ENCODE data around the gene MVB12B. TPM values are rescaled to one million over a fixed set of nuclear protein-coding genes. Genes with fewer than 3 reads are reported as not detected.

The MVB12B gene
- total and polyA plus RNA-seq, 2 donors = 4.4 to 11.5 TPM

DNA sequence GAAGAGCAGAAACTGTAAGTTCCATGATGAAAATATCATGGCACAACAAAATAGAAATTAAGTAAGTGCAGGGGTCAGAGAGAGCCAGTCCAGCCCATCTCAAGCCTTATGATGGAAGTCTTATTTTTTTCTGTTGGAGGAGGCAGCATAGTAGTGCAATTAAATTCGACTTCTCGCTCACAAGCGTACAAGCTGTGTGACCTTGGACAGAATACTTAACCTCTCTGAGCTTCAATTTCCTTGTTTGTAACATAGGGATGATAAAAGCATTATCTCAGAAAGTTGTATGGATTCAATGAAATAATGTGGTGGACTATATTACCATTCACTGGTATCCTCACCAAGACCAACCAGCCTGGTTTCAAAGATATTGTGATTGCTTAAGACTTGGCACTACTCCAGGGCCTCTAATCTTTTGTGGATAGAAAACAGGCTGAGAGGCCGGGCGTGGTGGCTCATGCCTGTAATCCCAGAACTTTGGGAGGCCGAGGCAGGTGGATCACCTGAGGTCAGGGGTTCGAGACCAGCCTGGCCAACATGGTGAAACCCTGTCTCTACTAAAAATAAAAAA lies 26.8 kb upstream of the MVB12B start:
- Histone ChIP-seq H3K9me3 (ENCODE audit: control insufficient read depth in 2 of 2, insufficient read depth in 1 of 2, low read length in 1 of 2) (no peaks in the 10 kb centered on the region), H3K4me3 (ENCODE audit: low read length in 2 of 2) (no peak overlapping the region), H3K27ac (ENCODE audit: low read depth in 1 of 2, low read length in 1 of 2) (no peak overlapping the region), H3K27me3 (ENCODE audit: control insufficient read depth in 2 of 2, insufficient read depth in 1 of 2, low read length in 1 of 2) (peaks cover 0 to 30% of the 10 kb centered on the region in 2 donors), H3K4me1 (ENCODE audit: control insufficient read depth in 2 of 2, insufficient read depth in 2 of 2, low read length in 2 of 2) (no peaks in the 10 kb centered on the region), H3K36me3 (ENCODE audit: control insufficient read depth in 2 of 2, insufficient read depth in 2 of 2, low read length in 1 of 2) (no peaks in the 10 kb centered on the region)
- WGBS = 96% methylated on average over 7 of the region's 7 CpGs
- no peak for DNase-seq (ENCODE audit: low read depth in 6 of 9, low spot score in 9 of 9)

DNA sequence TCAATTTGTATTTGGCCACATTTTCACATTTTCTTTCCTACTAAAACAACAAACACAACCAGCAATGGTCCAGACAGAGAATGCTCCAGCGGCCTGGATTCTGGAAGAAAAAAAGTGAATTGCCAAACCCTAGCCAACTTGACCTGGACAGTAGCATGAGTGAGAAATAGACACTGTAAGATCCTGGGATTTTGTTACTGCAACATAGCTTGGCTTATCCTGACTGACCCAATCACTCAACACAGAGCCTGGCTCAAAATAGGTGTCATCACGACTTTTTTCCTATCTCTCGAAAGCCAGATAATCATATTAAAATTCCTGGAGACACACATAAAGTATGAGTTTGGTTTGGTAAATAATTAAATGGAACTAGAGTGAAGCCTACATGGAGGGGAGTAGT lies 25.4 kb upstream of the MVB12B start:
- WGBS = over 99% methylated on average over 3 of the region's 3 CpGs
- peaks cover 0 to 23% of the 10 kb centered on the region in 2 donors for H3K27me3 ChIP-seq (ENCODE audit: control insufficient read depth in 2 of 2, insufficient read depth in 1 of 2, low read length in 1 of 2)
- no peak overlapping the region for H3K27ac ChIP-seq (ENCODE audit: low read depth in 1 of 2, low read length in 1 of 2)
- H3K4me3 ChIP-seq (ENCODE audit: low read length in 2 of 2) = no peak overlapping the region
- no peaks in the 10 kb centered on the region for H3K9me3 ChIP-seq (ENCODE audit: control insufficient read depth in 2 of 2, insufficient read depth in 1 of 2, low read length in 1 of 2)
- no peaks in the 10 kb centered on the region for H3K4me1 ChIP-seq (ENCODE audit: control insufficient read depth in 2 of 2, insufficient read depth in 2 of 2, low read length in 2 of 2)
- no peak for DNase-seq (ENCODE audit: low read depth in 6 of 9, low spot score in 9 of 9)
- H3K36me3 ChIP-seq (ENCODE audit: control insufficient read depth in 2 of 2, insufficient read depth in 2 of 2, low read length in 1 of 2) = no peaks in the 10 kb centered on the region

DNA sequence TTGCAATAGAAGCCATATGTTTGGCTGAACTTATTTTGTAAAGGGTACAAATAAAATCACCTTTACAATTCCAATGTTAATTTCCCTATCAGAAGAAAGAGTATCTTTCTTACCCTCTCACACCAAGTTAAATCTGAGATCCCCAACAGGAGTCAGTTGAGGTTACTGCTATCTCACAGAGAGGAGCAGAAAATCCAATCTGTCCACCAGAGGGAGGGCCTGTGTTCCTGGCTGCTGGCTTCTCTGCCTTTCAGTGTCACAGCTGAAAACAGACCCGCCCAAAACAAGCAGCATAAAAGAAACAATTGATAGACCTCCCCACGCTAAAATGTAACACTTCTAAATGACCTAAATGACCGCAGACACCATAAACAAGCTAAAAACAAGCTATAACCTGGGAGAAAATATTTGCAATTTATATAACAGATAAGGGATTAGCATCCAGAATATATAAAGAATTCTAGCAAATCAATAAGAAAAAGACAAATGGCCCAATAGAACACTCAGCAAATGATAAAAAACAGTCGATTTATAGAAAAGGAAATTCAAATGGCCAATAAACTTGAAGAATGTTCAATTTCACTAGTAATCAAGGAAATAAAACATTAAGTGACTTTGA lies 24.5 kb upstream of the MVB12B start:
- Histone ChIP-seq H3K27ac (ENCODE audit: low read depth in 1 of 2, low read length in 1 of 2) (no peak overlapping the region), H3K36me3 (ENCODE audit: control insufficient read depth in 2 of 2, insufficient read depth in 2 of 2, low read length in 1 of 2) (no peaks in the 10 kb centered on the region), H3K4me1 (ENCODE audit: control insufficient read depth in 2 of 2, insufficient read depth in 2 of 2, low read length in 2 of 2) (no peaks in the 10 kb centered on the region), H3K27me3 (ENCODE audit: control insufficient read depth in 2 of 2, insufficient read depth in 1 of 2, low read length in 1 of 2) (peaks cover 0 to 17% of the 10 kb centered on the region in 2 donors), H3K9me3 (ENCODE audit: control insufficient read depth in 2 of 2, insufficient read depth in 1 of 2, low read length in 1 of 2) (no peaks in the 10 kb centered on the region), H3K4me3 (ENCODE audit: low read length in 2 of 2) (no peak overlapping the region)
- WGBS = 59% methylated on average over 4 of the region's 4 CpGs
- peak; percentile 26 to 82 (median 67) for DNase-seq (ENCODE audit: low read depth in 6 of 9, low spot score in 9 of 9)

DNA sequence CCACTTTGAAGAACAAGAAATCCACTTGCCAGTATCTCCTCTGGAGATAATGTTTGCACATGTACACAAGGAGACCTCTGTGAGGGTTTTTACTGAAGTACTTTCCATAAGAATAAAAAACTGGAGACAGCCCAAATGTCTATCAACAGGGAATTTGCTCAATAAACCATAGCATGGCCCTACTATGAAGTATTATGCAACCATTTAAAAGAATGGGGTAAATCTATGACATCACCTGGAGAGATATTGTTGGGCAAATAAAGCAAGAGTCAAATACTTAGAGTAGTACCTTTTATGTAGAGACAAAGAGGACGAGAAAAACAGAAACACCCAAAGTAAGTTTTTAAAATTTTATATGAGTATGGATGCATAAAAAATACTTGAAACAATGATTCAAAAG lies 23.9 kb upstream of the MVB12B start:
- H3K4me3 ChIP-seq (ENCODE audit: low read length in 2 of 2) = no peak overlapping the region
- WGBS = 97% methylated on average over 1 of the region's 1 CpG
- no peaks in the 10 kb centered on the region for H3K4me1 ChIP-seq (ENCODE audit: control insufficient read depth in 2 of 2, insufficient read depth in 2 of 2, low read length in 2 of 2)
- no peaks in the 10 kb centered on the region for H3K36me3 ChIP-seq (ENCODE audit: control insufficient read depth in 2 of 2, insufficient read depth in 2 of 2, low read length in 1 of 2)
- H3K27ac ChIP-seq (ENCODE audit: low read depth in 1 of 2, low read length in 1 of 2) = no peak overlapping the region
- DNase-seq (ENCODE audit: low read depth in 6 of 9, low spot score in 9 of 9) = no peak
- H3K9me3 ChIP-seq (ENCODE audit: control insufficient read depth in 2 of 2, insufficient read depth in 1 of 2, low read length in 1 of 2) = no peaks in the 10 kb centered on the region
- H3K27me3 ChIP-seq (ENCODE audit: control insufficient read depth in 2 of 2, insufficient read depth in 1 of 2, low read length in 1 of 2) = peaks cover 0 to 13% of the 10 kb centered on the region in 2 donors

DNA sequence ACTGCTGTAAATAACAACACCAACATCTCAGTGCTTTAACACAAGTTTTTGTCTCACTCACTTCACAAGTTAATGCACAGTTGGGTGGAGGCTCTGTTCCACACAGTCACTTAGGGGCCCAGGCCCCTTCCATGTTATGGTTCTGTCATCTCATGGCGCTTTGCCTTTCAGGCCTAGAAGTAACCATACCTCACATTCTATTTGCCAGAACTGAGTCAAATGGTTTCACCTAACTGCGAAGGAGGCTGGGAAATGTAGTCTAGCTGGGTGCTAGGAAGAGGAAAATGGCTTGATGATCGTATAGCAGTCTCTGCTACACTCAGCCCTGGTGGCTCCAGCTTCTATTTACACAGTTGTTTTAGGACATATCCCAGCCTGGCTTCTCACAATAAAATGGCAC lies 23.1 kb upstream of the MVB12B start:
- H3K4me3 ChIP-seq (ENCODE audit: low read length in 2 of 2) = no peak overlapping the region
- DNase-seq (ENCODE audit: low read depth in 6 of 9, low spot score in 9 of 9) = peak in 1 of 9 donors; percentile 21
- no peaks in the 10 kb centered on the region for H3K4me1 ChIP-seq (ENCODE audit: control insufficient read depth in 2 of 2, insufficient read depth in 2 of 2, low read length in 2 of 2)
- no peaks in the 10 kb centered on the region for H3K9me3 ChIP-seq (ENCODE audit: control insufficient read depth in 2 of 2, insufficient read depth in 1 of 2, low read length in 1 of 2)
- no peaks in the 10 kb centered on the region for H3K36me3 ChIP-seq (ENCODE audit: control insufficient read depth in 2 of 2, insufficient read depth in 2 of 2, low read length in 1 of 2)
- peaks cover 0 to 6% of the 10 kb centered on the region in 2 donors for H3K27me3 ChIP-seq (ENCODE audit: control insufficient read depth in 2 of 2, insufficient read depth in 1 of 2, low read length in 1 of 2)
- H3K27ac ChIP-seq (ENCODE audit: low read depth in 1 of 2, low read length in 1 of 2) = no peak overlapping the region
- 79% methylated on average over 3 of the region's 3 CpGs for WGBS

DNA sequence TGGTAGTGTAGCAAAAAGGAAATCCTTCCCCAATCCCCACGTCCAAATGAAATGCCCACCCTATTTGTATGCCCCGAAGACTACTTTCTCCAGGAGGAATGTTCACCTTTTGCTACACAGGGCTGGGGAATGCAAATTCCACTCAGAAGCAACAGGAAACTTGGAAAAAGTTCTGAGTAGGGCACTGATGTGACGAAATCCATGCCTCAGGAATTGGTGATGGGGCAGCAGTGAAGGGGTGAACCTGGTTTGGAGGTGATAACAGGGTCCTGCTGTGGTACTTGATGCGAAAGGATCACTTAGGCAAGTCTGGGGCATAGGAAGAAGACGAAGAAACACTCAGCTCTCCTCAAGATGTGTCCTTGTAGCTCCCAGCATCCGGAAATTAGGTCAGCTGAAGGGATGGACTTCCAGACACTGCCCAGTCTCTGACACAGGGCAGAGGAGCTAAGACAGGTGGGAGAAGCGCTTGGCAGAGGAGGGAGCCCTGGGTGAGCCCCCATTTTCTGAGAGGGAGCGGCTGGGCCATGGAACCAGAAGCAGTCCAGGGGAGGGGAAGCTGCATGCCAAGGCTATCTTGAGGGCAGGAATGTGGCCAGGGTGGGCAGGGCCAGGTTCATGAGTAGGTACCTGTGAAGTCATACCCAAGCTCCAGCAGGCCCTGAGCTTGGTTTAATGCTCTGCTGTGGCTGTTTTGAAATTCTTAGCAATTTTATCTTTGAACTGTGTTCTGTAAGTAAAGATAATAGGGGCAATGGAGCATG lies 22.2 kb upstream of the MVB12B start:
- Histone ChIP-seq H3K9me3 (ENCODE audit: control insufficient read depth in 2 of 2, insufficient read depth in 1 of 2, low read length in 1 of 2) (no peaks in the 10 kb centered on the region), H3K4me3 (ENCODE audit: low read length in 2 of 2) (no peak overlapping the region), H3K36me3 (ENCODE audit: control insufficient read depth in 2 of 2, insufficient read depth in 2 of 2, low read length in 1 of 2) (no peaks in the 10 kb centered on the region), H3K27me3 (ENCODE audit: control insufficient read depth in 2 of 2, insufficient read depth in 1 of 2, low read length in 1 of 2) (no peaks in the 10 kb centered on the region), H3K4me1 (ENCODE audit: control insufficient read depth in 2 of 2, insufficient read depth in 2 of 2, low read length in 2 of 2) (no peaks in the 10 kb centered on the region), H3K27ac (ENCODE audit: low read depth in 1 of 2, low read length in 1 of 2) (no peak overlapping the region)
- DNase-seq (ENCODE audit: low read depth in 6 of 9, low spot score in 9 of 9) = no peak
- 98% methylated on average over 8 of the region's 8 CpGs for WGBS

DNA sequence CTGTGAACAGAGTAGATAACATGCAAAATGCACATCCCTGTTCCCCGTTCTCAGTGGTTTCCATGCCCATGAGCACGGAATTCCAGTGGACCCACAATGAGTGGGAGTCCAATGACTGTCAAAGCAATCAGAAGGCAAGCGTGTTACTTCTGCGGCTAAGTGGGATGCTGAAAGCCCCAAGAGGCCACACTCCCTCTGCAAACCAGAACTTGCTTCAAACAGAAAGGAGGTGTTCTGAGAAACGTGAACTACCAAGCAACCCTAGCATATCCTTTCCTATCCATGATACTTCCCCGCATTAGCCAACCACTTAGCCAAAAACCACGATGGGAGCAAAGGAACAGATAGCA lies 21.7 kb upstream of the MVB12B start:
- H3K27ac ChIP-seq (ENCODE audit: low read depth in 1 of 2, low read length in 1 of 2) = no peak overlapping the region
- no peaks in the 10 kb centered on the region for H3K4me1 ChIP-seq (ENCODE audit: control insufficient read depth in 2 of 2, insufficient read depth in 2 of 2, low read length in 2 of 2)
- no peaks in the 10 kb centered on the region for H3K36me3 ChIP-seq (ENCODE audit: control insufficient read depth in 2 of 2, insufficient read depth in 2 of 2, low read length in 1 of 2)
- no peaks in the 10 kb centered on the region for H3K9me3 ChIP-seq (ENCODE audit: control insufficient read depth in 2 of 2, insufficient read depth in 1 of 2, low read length in 1 of 2)
- H3K4me3 ChIP-seq (ENCODE audit: low read length in 2 of 2) = no peak overlapping the region
- no peaks in the 10 kb centered on the region for H3K27me3 ChIP-seq (ENCODE audit: control insufficient read depth in 2 of 2, insufficient read depth in 1 of 2, low read length in 1 of 2)
- no peak for DNase-seq (ENCODE audit: low read depth in 6 of 9, low spot score in 9 of 9)
- WGBS = 94% methylated on average over 7 of the region's 7 CpGs

DNA sequence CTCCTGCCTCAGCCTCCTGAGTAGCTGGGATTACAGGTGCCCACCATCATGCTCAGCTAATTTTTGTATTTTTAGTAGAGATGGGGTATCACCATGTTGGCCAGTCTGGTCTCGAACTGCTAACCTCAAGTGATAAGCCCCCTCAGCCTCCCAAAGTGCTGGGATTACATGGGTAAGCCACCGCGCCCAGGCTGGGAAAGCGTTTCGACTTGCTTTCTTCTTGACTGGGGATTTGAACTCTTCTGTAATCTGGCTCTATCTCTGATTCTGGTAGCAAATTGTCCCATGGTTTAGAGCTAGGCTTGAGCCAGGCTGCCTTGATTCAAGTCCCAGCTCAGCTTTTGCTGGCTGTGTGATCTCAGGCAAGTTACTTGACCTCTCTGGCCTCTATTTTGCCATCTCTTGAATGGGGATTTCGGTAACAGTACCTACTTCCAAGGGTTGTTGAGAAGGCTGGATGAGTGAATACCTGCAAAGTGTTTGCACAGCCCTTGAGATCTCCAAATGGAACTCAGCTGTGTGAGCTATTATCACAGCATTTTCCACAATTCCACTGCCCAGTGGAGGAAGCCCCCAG lies 20.5 kb upstream of the MVB12B start:
- H3K27me3 ChIP-seq (ENCODE audit: control insufficient read depth in 2 of 2, insufficient read depth in 1 of 2, low read length in 1 of 2) = no peaks in the 10 kb centered on the region
- no peak for DNase-seq (ENCODE audit: low read depth in 6 of 9, low spot score in 9 of 9)
- H3K9me3 ChIP-seq (ENCODE audit: control insufficient read depth in 2 of 2, insufficient read depth in 1 of 2, low read length in 1 of 2) = no peaks in the 10 kb centered on the region
- no peaks in the 10 kb centered on the region for H3K4me1 ChIP-seq (ENCODE audit: control insufficient read depth in 2 of 2, insufficient read depth in 2 of 2, low read length in 2 of 2)
- WGBS = 98% methylated on average over 6 of the region's 6 CpGs
- no peak overlapping the region for H3K4me3 ChIP-seq (ENCODE audit: low read length in 2 of 2)
- H3K36me3 ChIP-seq (ENCODE audit: control insufficient read depth in 2 of 2, insufficient read depth in 2 of 2, low read length in 1 of 2) = no peaks in the 10 kb centered on the region
- no peak overlapping the region for H3K27ac ChIP-seq (ENCODE audit: low read depth in 1 of 2, low read length in 1 of 2)

All from thymus (tissue), 11 donors.